Fibroblast of upper back skin (primary cell): ENCODE results near the gene NCOR1.
"Not testable (repeated sequence)": the region's sequence is repeated elsewhere in the genome, so short reads cannot be mapped to it uniquely, and the experiment has no call there.

ENCODE experiments used
- DNase-seq: peaks from one replicate; pipeline ENCODE4 v3.0.0-alpha.2; 2013

Gene NCOR1

DNA sequence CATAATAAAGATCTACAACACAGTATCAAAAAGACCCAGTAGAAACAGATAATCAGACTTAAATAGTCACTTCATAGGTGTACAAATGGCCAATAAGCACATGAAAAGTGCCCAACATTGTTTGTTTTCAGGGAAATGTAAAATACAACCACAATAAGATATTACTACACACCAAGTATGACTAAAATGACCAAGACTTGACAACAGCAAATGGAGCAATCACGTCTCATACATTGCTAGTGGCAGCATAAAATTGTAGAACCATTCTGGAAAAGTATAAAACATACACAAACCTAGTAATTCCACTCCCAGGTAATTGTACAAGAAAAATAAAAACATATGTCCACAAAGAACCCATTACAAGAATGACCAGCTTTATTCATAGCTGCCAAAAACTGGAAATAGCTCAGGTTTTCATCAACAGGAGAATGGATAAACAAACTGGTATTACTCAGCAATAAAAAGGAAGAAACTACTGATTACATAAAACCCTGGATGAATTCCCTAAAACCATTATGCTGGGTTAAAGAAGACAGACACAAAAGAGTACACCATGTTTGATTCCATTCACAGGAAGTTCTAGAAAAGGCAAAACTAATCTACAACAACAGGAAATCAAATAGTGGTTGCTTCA is 130.2 kb downstream of the NCOR1 start:
- DNase-seq: peak; percentile 37

DNA sequence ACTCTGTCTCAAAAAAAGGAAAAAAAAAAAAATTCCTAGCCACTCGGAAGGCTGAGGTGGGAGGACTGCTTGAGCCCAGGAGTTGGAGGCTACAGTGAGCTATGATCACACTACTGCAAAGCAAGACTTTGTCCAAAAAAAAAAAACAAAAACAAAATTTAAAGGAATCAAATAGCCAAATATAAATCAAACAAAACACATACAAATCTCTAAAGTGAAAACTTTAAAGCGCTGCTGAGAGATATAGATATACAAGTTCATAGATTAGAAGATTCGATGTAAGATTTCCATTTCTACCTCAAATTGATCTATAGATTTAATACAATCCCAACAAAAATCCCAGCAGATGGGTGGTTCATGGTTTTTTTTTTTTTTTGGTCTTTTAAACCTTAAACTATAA is 132.1 kb downstream of the NCOR1 start:
- DNase-seq: no peak

DNA sequence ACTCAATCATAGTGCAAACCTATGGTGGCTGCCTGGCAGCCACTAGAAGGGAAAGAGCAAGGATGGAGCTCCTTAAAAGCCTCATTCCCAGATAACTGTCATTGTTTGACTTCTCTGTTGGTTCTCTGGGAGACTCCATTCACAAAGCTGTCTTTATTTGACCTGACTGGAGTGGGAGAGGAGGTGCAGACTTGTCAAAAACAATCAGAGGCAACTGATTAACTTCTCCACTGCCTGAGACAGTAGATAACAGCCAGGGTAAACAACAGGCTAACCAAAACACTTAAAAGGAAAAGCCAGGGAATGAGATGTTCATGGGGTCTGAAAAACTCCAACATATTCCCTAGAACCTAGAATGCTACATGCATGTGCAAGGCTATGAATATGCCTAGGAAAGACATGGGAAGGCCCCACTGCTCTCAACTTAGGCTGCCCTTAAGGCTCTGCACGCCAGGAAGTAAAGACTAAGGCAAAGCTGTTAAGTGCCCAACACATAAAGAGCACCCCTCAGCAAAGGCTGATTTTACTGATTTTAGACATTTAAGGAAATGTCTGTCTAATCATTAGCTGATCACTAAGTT is 133.7 kb downstream of the NCOR1 start:
- DNase-seq: no peak

DNA sequence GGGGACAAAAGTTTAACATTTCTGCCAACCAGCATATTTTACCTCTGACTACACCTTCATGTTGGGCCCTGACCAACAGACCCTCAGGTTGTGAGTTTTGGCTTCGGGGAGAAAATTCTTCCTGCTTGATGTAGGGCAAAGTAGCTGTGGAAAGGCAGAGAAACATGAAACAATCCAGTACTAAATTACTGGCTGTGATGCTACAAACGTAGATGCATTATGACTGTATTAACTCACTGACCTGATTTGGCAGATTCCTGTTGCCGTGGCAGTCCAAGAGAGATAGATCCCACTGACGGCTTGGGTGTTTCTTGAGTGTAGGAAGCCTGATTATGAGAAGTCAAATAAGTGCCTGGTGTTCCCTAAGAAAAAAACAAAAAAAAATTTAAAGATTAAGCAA is 135.0 kb downstream of the NCOR1 start:
- DNase-seq: no peak

DNA sequence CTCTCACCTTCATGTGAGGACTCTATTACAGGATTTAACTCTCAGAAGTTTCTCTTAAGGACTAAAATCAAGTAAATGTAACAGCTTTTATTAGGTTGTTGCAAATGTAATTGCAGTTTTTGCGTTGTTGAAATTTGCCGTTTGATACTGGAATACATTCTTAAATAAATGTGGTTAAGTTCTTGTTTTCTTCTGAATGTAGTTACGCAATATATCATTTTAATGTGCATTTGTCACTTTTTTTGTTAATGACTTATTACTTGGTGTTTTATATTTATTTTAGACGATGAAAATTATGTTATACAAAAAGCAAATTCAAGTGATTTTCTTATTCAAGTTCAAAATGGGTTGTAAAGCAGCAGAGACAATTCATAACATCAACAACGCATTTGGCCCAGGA is 139.4 kb downstream of the NCOR1 start:
- no peak for DNase-seq

DNA sequence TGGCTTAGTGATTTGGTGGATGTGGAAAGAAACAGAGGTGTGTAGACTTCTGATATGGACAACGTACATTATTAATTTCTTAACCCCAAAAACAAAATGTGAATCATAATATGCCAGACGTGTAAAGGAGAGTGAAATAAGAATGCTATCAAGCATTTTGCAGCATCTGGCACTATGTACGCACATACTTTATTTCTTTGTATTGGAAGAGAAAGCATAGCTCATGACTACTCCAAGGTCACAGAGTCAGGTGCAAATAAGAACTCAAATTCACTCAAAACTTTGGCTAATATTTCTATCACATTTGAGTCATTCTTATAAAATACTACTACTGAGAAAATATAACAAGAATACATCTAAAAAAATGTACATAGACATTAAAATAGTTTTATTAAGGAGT is 140.9 kb downstream of the NCOR1 start:
- DNase-seq: no peak

DNA sequence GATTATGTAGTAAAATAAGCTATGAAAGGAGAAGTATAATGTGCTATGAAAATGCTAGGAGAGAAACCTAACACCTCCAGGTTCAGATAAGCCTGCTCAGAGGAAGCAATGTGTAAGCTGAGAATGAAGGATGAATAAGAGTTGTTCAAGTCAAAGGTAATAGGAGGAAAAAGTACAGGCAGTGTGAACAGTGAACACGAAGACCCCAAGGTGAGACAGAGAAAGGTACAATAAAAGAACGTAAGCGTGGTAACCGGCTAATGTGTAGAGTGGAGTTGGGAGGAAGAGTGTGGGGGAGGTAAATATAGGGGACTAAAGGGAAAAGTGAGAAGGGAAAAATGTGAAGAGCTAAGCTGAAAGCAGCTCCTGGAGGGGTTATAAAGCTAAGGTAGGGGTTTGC is 141.5 kb downstream of the NCOR1 start:
- no peak for DNase-seq

DNA sequence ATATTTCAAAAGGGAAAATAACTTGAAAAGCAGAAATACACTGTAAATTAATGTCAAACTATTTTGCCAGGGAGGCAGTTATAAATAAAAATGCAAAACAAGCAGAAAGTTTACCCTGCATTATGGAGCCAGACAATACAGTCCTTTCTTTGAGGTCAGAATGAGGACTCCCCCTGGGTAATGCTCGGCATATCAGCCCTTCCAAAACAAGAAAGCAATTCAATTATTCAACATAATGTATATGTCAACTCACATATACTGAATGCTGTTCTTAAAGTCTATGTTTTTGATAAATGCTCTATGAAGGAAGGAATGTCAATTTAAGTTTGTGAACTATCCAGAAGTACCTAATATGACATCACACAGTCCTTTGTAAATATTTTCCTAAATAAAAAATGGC is 143.3 kb downstream of the NCOR1 start:
- DNase-seq: no peak

DNA sequence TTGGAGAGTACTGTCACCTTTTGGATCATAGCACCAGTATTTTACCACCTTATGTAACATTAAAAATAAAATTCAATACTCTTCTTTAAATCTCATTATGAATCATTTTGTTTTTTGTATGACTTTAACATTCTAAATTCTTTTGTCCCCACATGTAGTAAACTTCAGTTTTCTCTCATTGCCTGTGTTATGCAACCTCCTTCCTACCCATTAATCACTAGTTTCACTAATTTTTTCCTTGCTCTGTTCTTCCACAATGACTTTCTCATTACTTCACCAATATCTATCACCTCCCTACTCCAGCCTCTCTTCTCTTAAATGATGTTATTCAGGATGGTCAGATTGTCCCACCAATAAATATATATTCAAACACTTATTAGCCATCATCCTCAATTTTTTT is 147.0 kb downstream of the NCOR1 start:
- no peak for DNase-seq

DNA sequence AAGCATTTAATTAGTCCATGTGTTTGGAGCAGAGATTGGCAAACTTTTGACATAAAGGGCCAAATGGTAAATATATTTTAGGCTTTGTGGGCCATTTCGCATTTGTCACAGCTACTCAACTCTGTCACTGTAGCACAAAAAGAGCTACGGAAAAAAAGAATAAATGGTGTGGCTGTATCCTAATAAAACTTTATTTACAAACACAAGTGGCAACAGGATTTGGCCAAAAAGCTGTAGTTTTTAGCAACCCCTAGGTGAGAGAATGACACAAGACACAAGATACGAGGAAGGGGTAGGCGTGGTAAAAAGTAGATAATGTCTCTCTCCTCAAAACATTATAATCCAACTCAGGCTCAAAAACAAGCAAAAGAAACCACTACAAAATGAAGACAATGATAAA is 149.2 kb downstream of the NCOR1 start:
- no peak for DNase-seq

DNA sequence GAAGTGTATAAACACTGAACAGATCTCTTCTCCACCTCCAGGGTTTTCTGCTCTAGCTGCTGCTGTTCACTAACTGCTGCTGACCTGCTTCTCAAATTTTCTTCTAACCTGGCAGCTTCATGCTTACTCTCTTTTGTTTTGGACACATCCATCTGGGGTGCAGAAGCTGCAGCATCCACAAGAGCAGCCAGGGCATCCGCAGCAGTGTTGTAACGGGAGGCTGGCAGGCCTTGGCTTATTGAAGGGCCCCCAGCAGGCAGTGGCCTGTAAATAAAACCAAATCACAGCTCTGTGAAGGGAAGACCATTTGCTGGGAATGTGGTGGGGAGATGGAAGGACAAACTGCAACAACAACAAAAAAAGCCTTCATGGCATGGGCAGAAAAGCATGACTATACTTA is 153.7 kb downstream of the NCOR1 start:
- DNase-seq: no peak

DNA sequence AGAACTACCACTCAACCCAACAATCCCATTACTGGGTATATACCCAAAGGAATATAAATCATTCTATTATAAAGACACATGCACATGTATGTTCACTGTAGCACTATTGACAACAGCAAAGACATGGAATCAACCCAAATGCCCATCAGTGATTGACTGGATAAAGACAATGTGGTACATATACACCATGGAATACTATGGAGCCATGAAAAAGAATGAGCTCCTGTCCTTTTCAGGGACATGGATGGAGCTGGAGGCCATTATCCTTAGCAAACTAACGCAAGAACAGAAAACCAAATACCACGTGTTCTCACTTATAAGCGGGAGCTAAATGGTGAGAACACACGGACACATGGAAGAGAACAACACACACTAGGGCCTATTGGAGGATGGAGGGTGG is 160.2 kb downstream of the NCOR1 start:
- not testable (repeated sequence) for DNase-seq

DNA sequence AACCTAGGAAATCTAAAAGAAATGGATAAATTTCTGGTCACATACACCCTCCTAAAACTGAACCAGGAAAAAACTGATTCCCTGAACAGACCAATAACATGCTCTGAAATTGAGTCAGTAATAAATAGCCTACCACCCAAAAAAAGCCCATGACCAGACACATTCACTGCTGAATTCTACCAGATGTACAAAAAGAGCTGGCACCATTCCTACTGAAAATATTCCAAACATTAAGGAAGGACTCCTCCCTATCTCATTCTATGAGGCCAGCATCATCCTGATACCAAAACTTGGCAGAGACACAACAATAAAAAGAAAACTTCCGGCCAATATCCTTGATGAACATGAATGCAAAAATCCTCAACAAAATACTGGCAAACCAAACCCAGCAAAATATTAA is 162.8 kb downstream of the NCOR1 start:
- DNase-seq: peak; percentile 51

DNA sequence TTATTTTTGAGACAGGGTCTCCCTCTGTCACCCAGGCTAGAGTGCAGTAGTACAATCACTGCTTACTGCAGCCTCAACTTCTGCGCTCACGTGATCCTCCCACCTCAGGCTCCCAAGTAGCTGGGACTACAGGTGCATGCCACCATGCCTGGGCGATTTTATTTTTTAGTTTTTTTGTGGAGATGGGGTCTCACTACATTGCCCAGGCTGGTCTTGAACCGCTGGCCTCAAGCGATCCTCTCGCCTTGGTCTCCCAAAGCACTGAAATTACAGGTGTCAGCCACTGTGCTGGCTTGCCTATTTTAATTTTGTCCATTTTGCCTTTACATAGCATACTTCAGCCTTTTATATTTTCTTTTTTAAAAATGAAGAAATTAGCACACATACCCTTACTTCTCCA is 164.5 kb downstream of the NCOR1 start:
- DNase-seq: no peak

DNA sequence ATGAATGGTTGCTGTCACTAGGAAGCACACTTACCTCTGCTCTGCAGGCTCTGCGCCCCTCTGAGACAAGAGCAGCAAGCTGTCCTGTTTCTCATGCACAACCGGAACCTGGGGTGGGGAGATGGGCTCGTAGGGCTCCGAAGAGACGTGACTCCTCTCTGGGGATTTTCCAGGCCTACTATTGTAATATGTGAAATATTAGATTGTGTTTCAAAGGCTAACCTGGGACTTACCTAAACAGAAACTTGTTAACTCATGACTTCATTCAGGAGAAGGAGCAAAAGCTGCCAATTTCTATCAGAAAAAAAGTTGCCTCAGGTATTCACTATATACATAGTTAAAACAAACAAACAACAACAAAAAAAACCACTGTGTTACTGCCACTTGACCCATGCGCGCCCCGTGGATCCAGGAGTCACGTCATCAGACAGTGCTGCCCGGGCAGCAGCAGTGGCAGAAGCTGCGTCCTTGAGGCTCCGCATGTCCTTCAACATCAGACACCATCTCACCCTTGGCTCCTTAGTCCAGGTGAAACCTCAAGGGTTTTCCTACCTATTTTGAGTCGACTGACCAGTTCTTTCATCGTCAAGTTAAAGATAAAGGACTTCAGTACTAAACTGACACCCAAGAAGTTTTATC is 166.4 kb downstream of the NCOR1 start:
- DNase-seq: no peak

DNA sequence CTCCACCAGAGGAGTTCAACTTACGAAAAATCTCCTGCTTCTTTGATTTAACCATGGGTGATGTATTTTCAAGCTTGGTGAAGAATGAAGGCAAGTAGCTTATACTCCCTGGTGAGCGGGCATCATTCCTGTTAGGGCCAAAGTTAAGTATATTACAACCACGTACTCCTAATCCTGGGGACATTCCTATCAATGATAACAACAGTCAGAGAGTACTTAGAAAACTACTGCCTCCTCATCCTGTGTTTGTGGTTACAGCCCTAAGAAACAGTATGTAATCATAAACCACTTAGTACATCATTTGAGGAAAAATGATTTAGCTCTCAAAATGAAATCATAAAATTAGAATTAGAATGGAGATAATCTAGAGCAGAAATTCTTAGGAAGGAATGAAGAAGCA is 168.4 kb downstream of the NCOR1 start:
- DNase-seq: no peak

DNA sequence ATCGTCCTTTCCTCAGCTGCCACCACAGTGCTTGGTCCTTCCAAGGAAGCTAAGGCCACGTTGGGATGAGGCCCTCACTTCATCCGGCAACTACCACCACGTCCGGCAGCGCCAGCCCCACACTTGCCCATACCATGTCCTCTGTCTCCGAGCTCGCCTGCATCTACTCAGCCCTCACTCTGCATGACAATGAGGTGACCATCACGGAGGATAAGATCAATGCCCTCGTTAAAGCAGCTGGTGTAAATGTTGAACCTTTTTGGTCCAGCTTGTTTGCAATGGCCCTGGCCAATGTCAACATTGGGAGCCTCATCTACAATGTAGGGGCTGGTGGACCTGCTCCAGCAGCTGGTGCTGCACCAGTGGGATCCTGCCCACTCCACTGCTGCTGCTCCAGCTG is 170.8 kb downstream of the NCOR1 start:
- no peak for DNase-seq

DNA sequence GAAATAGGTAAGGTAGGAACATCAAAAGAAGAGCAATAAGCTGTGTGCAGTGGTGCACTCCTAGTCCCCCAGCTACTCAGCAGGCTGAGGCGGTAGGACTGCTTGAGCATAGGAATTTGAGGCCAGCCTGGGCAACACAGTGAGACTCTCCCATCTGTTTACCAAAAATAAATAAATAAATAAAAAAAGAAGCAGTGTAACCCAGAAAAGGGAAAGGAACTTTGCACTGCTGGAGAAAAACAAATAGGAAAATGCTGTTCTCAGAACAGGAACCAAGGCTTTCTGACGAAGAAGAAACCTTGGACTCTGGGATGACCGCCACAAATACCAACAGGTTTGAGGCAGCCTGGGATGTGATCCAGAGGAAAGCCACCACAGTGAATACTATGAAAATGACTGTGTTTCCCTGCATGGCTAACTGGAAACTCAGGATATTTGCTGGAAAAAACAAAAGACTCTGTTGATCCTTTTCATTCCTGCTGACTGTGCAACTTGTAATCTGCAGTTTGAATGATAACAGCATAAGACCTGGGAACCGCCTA is 174.6 kb downstream of the NCOR1 start:
- DNase-seq: peak; percentile 86

DNA sequence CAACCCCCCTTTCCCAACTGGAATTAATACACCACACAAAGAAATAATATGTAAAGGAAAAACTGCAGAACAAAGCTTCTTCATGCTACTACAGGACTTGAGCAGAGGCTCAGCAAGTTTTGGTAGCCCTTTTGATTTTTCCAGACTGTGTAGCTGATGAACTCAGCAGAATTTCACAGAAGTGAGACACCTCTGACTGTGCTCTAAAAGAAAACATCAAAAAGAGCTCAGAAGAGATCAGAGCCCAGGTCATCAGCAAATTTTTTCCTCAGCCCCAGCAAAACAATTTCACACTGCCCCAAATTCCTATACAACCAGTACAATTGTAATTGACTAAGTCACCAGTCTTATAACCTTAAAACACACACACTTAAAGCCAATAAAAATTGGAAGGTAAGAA is 177.7 kb downstream of the NCOR1 start:
- DNase-seq: no peak

DNA sequence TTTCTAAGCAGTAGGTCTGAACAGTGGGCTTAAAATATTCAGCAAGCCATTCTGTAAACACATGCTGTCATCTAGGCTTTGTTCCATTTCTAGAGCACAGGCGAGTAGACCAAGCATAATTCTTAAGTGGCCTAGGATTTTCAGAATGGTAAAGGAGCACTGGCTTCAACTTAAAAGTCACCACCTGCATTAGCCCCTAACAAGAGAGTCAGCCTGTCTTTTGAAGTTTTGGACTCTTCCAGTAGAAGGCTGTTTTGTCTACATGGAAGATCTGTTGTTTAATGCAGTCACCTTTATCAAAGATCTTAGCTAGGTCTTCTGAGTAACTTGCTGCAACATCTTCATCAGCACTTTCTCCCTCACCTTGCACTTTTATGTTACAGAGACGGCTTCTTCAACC is 179.1 kb downstream of the NCOR1 start:
- DNase-seq: no peak

DNA sequence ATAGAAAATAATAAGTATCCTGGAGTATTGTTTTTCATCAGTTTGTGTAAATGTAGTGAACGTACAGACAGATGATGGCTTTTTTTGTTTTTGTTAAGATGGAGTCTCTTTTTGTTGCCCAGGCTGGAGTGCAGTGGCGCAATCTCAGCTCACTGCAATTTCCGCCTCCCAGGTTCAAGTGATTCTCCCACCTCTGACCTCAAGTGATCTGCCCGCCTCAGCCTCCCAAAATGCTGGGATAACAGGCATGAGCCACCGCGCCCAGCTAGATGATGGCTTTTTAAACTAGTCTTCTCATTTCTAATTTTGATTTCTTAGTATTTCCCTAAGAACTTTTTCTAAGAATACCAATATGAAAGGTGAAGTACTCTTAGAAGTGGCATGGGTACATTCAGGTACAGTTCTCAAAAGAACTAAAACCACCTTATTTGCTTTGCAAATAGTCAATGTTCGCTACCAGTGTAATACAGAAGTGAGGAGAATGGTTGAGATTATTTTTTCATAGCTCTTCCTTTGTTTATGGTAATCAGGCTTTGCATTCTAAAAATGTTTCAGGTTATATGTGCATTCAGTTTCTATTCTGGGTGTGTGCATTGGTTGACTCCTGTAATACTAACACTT is 181.5 kb downstream of the NCOR1 start:
- DNase-seq: no peak

DNA sequence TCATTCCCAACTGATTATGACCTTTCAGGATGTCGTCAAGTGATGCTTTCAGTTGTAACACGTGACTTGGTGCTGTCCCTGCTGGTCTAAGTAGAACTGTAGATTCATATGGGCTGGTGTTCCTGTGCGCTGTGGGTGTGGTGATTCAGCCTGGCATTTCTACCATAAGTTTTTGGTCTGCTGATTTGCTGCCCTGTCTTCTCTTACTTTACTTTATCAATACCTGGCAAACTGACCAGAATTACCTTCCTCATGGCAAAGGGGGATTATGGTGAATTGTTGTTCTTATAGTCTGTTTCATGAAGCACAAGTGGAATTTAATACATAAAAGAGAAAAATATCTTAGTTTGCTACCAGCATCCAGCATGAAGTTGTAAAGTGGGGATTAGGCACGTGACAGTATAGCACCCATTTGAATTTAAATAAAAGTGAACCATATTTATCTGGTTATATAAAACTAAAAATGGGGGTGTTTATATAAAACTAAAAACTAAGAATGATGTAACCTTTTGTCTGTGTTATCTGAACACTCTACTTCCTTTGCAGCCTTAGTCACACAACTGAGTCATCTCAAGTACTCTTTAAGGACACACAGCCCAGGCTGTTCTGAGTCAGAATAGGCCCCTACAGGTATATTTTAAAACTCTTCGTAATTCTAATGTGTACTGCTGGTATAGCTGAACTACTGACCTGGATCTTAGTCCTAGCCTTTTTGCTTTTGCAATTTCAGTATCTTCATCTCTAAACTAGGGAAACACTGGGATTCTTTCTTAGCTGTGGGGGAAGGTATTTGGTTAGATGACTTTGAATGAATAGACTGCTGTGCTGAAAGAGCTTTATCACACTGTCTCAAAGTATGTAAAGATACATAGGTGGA is 187.4 kb downstream of the NCOR1 start:
- peak; percentile 93 for DNase-seq

DNA sequence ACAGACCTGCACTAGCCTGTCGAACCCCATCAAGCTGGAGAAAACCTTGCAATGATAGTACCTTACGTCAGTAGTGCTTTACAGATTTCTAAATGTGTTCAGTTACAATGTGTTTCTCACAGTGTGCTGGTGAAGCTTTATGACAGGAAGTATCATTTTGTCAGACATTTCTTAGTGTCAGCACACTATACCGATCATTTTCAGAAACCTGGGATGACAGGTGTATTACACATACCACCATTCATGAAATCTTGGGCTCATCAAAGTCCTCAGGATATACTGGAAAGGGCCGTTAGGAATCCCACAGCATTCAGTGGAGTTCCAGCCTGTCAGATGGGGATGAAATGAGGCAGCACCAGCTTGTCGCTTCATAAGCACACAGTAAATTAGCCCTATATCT is 188.4 kb downstream of the NCOR1 start:
- no peak for DNase-seq
